ENCODE data around the gene SLC5A3.

DNA sequence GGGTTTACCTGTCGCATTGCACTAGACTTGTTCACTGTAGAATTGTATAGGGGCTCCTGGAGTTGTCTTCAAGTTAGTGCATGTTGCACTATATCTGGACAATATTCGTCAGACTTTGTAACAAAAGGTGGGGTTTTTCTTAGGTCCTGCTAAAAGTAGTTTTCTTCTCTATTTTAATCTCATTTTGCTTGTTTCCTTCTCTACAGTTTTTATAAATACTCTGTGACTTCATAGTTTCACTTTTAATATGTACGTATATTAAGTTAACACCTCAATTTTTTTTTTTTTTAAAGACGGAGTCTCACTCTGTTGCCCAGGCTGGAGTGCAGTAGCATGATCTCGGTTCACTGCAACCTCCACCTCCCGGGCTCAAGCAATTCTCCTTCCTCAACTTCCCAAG is 26.5 kb upstream of the SLC5A3 start:
- TF ChIP-seq CTCF (IDR thresholded peaks at IDR 0.05) (no peak), EP300 (IDR thresholded peaks at IDR 0.05) (no peak)
